Muscle of leg (tissue), 11 donors: Measurements from ENCODE around the gene SGF29. TPM values are rescaled to one million over a fixed set of nuclear protein-coding genes. Genes with fewer than 3 reads are reported as not detected.
A peak's percentile ranks its signal among the peaks of the same experiment; 100 is the strongest.
"Not testable (repeated sequence)": the region's sequence is repeated elsewhere in the genome, so short reads cannot be mapped to it uniquely, and the experiment has no call there.

ENCODE experiments used
- DNase-seq: peaks from one replicate; pipeline ENCODE4 v3.0.0; 2013
- H3K27ac ChIP-seq: one replicate; pipeline ENCODE4 v1.5.1; 2013; ENCODE audit warnings: mild to moderate bottlenecking, low read length, control low read depth
- H3K27me3 ChIP-seq: one replicate; pipeline ENCODE4 v1.6.1; 2013; ENCODE audit warnings: low read length; ENCODE audit not compliant: control insufficient read depth, insufficient read depth
- H3K36me3 ChIP-seq: one replicate; pipeline ENCODE4 v1.6.1; 2013; ENCODE audit warnings: low read length; ENCODE audit not compliant: control insufficient read depth, insufficient read depth
- H3K4me1 ChIP-seq: one replicate; pipeline ENCODE4 v1.6.1; 2013; ENCODE audit warnings: low read length; ENCODE audit not compliant: control insufficient read depth, insufficient read depth
- H3K4me3 ChIP-seq: one replicate; pipeline ENCODE4 v1.5.1; 2013; ENCODE audit warnings: low read length, control low read depth
- H3K9me3 ChIP-seq: replicated peaks from 2 replicates; pipeline ENCODE4 v1.6.1; 2013; ENCODE audit warnings: low read depth, low read length; ENCODE audit not compliant: control insufficient read depth
- WGBS: methylation state at CpG from one replicate; pipeline ENCODE4 v1.1.5; 2013; ENCODE audit warnings: missing lambda C conversion rate; ENCODE audit not compliant: insufficient coverage; 5-methylcytosine and 5-hydroxymethylcytosine counted together
- polyA plus RNA-seq, 8 donors: library from polyadenylated mRNA; unstranded; fragments of 120-200 nt; gene quantifications; one replicate each; pipeline versions ENCODE4 v1.2.1 to v1.2.3, GENCODE V29; 2013; ENCODE audit warnings: inconsistent platforms in 1 of 8, low replicate concordance in 1 of 8; ENCODE audit not compliant: insufficient read length in 8 of 8, insufficient read depth in 1 of 8
- total RNA-seq: library from RNA; stranded (reverse); fragments of 120-200 nt; gene quantifications from one replicate; pipeline ENCODE4 v1.2.4, GENCODE V29; 2013

The SGF29 gene
- total and polyA plus RNA-seq, 9 donors: 14.7 to 22.9 (median 17.5) TPM

GRCh38 chr16:28602062-28602461, 48.3 kb downstream of the SGF29 start:
- H3K9me3 ChIP-seq, H3K27ac ChIP-seq, H3K27me3 ChIP-seq, DNase-seq, H3K4me3 ChIP-seq, H3K4me1 ChIP-seq, H3K36me3 ChIP-seq: not testable (repeated sequence)
- WGBS: no CpG with 5 or more reads among the region's 10 CpGs

DNA sequence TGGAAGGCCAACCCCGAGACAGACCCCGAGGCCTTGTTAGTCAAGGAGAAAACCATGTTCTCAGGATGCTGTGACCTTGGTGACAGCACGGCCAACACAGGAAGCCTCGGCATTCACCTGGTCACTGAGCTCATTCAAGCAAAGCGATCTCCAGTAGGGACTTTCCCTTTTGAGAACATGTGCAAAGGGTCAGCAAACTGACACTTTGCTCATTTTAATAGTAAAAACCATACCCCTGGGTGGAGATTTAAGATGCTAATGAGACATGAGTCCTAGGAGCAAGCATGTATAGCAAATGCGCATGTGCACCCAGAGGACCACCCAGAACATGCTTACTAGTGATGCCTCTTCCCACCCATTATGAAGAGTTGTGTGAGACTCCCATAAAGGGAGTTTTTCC, 48.8 kb downstream of the SGF29 start:
- Histone ChIP-seq H3K9me3 (no peaks in the 10 kb centered on the region), H3K4me3 (no peak overlapping the region), H3K4me1 (no peaks in the 10 kb centered on the region), H3K27me3 (no peaks in the 10 kb centered on the region), H3K27ac (no peak overlapping the region), H3K36me3 (no peaks in the 10 kb centered on the region)
- WGBS: 100% methylated on average over 2 of the region's 6 CpGs
- no peak for DNase-seq

DNA sequence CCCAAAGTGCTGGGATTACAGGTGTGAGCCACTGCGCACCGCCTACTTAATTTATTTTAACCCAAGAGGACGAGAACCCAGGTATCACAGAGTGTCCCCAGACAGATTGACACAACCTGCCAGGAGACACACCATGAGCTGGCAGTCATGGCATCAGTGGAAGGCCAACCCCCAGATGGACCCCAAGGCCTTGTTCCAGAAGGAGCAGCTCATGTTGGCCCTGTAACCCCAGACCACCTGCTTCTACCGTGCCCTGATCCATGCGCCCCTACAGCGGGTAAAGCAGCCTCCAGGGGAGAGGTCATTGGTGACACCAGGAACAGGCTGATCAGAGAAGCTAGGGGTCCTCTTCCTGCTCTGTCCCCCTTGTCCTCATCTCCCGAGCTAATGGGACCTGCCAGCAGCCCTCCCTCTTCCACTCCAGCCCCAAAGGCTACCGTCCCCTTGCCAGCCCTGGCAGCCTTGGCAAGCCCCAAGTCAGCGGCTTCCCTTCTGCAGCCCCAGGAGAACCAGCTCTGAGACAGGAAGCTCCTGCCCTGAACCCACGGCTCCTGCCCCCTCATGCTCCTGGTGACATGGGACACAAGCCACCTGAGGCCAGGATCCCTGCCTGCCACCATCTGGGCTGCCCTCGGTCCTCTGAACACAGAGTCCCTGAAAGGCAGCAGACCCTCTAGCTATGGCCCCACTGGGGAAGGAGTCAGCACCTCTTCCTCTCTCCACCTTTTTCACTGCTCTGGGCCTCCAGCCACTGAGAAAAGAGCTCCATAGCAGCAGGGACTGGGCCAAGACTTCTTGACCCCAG, 49.9 kb downstream of the SGF29 start:
- Histone ChIP-seq H3K36me3 (no peaks in the 10 kb centered on the region), H3K27me3 (no peaks in the 10 kb centered on the region), H3K4me3 (no peak overlapping the region), H3K27ac (no peak overlapping the region), H3K9me3 (no peaks in the 10 kb centered on the region), H3K4me1 (no peaks in the 10 kb centered on the region)
- 73% methylated on average over 10 of the region's 11 CpGs for WGBS
- no peak for DNase-seq

DNA sequence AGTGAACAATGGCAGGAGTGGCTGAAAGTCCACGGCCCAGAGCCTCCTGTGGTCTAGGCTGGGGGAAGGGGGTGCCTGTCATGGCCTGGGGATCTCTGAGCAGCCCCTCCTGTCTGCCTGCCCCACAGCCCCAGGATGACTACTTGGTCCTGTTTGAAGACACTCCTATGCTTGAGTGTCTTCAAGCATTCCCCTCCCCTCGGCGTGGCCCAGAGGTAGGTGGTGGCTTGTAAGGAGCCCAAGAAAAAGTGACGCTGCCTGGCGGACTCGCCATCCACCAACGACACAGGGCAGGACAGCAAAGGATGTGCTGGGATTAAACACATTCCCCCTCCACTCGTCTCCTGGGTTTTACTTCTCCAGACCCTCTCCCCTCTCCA, 50.5 kb downstream of the SGF29 start:
- no peaks in the 10 kb centered on the region for H3K36me3 ChIP-seq
- 47% methylated on average over 3 of the region's 8 CpGs for WGBS
- H3K27me3 ChIP-seq: no peaks in the 10 kb centered on the region
- H3K27ac ChIP-seq: no peak overlapping the region
- no peaks in the 10 kb centered on the region for H3K9me3 ChIP-seq
- peaks cover 3% of the 10 kb centered on the region for H3K4me1 ChIP-seq
- H3K4me3 ChIP-seq: no peak overlapping the region
- no peak for DNase-seq

DNA sequence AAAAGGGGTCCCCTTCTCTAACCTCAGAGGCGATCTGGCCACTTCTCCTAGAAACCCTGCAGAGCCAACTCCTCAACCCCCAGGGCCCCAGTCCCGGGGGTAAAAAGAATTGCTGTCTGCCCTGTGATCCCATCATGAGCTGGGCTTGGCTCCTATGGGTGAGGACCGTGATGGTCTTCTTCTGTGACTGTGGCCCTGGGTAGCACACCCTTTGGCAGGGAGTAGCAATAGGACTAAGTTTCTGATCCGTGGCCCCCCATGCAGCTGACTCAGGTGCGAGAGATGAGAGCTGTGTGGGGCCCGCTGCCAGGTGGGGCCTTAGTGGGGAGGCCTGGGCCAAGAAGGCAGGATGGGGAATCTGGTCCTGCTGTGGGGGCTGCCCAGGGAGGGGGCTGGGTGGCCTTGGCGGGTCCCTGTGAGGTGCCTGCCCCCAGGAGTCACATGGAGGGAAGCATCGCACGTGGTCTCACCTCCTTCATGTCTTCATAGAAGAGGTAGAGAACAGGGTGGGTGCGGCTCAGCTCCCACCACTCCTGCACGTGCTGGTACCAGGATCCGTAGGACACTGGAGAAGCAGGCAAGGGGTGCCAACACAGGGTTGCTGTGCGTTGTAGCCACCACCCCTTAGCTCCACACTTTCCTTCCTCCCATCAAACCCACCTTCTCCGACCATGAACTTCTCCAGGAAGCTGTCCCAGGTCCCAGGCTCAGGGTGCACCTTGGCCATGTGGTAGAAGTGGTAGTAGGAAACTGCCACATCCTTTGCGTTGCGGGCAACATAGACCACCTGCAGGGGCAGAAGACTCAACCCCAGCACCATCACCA, 52.8 kb downstream of the SGF29 start:
- Histone ChIP-seq H3K27ac (no peak overlapping the region), H3K4me3 (no peak overlapping the region), H3K36me3 (no peaks in the 10 kb centered on the region), H3K9me3 (no peaks in the 10 kb centered on the region), H3K4me1 (peaks cover 15% of the 10 kb centered on the region), H3K27me3 (no peaks in the 10 kb centered on the region)
- DNase-seq: no peak
- WGBS: 65% methylated on average over 5 of the region's 16 CpGs

GRCh38 chr16:28607116-28607623, 53.5 kb downstream of the SGF29 start:
- no peak for DNase-seq
- Histone ChIP-seq H3K4me1 (peaks cover 15% of the 10 kb centered on the region), H3K27me3 (no peaks in the 10 kb centered on the region), H3K36me3 (no peaks in the 10 kb centered on the region), H3K27ac (no peak overlapping the region), H3K4me3 (no peak overlapping the region), H3K9me3 (no peaks in the 10 kb centered on the region)
- 98% methylated on average over 6 of the region's 9 CpGs for WGBS

- not testable (repeated sequence) for H3K36me3 ChIP-seq, H3K4me3 ChIP-seq, H3K27me3 ChIP-seq, H3K9me3 ChIP-seq, H3K27ac ChIP-seq, DNase-seq
- peaks cover 15% of the 10 kb centered on the region for H3K4me1 ChIP-seq
- WGBS: no CpG with 5 or more reads among the region's 10 CpGs
Observed at GRCh38 chr16:28607681-28608495, 54.2 kb downstream of the SGF29 start.

DNA sequence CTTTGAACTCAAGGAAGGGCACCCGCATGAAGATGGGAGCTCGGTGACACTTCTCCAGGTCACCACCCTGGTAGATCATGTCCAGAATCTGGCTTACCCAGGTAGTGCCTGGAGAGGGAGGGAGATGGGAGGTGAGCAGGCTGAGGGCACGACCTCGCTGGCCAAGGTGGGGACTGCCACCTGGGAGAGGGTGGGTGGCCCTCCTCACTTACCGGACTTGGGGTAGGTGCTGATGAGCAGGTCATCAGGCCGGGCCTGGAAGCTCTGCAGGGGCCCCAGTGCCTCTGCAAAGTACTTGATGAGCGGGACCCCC, 54.7 kb downstream of the SGF29 start:
- H3K9me3 ChIP-seq, H3K4me3 ChIP-seq, H3K27ac ChIP-seq, H3K27me3 ChIP-seq, H3K36me3 ChIP-seq, DNase-seq: not testable (repeated sequence)
- peaks cover 15% of the 10 kb centered on the region for H3K4me1 ChIP-seq
- no CpG with 5 or more reads among the region's 7 CpGs for WGBS

DNA sequence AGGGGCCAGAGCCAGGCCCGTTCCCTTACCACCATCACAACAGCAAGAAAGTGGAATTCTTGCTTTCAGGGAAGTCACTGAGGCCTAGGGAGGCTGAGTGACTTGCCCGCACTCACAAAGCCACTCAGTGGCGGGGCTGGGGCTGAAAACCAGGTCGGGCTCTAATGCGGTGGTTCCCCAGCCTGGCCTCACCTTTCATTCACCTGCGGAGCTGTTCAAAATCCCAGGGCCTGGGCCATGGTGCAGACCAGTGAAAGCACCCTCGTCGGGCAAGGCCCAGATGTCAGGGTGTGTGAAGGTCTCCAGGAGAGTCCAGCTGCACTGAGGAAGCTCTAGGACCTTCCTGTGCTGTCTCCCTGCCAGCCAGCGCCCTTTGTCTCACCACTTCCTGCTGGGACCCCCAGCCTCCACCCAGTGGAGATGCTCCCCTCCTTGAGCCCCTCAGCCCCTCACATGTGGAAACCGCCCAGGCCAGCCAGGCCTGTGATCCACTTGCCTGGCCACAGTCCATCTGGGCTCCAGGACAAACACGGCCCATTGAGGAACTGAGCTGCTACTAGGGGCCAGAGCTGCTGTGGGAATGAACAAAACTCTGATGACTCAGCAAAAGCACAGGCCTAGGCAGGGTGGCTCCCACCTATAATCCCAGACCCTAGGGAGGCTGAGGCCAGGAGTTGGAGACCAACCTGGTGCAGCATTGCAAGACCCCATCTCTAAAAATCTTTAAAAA, 55.3 kb downstream of the SGF29 start:
- 63% methylated on average over 3 of the region's 11 CpGs for WGBS
- peaks cover 15% of the 10 kb centered on the region for H3K4me1 ChIP-seq
- not testable (repeated sequence) for H3K27ac ChIP-seq, H3K9me3 ChIP-seq, H3K27me3 ChIP-seq, H3K4me3 ChIP-seq, H3K36me3 ChIP-seq
- peak; percentile 66 for DNase-seq
